ENCODE data around the gene ZC3H11A. TPM values are rescaled to one million over a fixed set of nuclear protein-coding genes. Genes with fewer than 3 reads are reported as not detected.

The ZC3H11A gene
- polyA plus RNA-seq, 1 of the 3 experiments (the other 2 are of a cell fraction): 38.0 TPM

- no peaks in the 10 kb centered on the region for H3K9me3 ChIP-seq
- CTCF ChIA-PET: no interaction called here
- no peak for DNase-seq
Observed at GRCh38 chr1:203778146-203778545, 17.3 kb upstream of the ZC3H11A start.

GRCh38 chr1:203778789-203779188 is 16.6 kb upstream of the ZC3H11A start:
- no peaks in the 10 kb centered on the region for H3K9me2 ChIP-seq
- no peaks in the 10 kb centered on the region for H3K79me2 ChIP-seq (ENCODE audit: insufficient read depth)
- 93% methylated on average over 4 of the region's 4 CpGs for WGBS (ENCODE audit: low lambda C conversion rate)
- no peak overlapping the region for H2AFZ ChIP-seq (ENCODE audit: low read depth)
- ChIA-PET CTCF (no interaction called here), POLR2A (no interaction called here)
- no peak overlapping the region for H3K27ac ChIP-seq (ENCODE audit: low read depth in 2 of 2, low read length in 1 of 2)
- TF ChIP-seq MAX (IDR thresholded peaks at IDR 0.05; ENCODE audit: low read depth): no peak
- no peak for TF ChIP-seq NFIC (IDR thresholded peaks at IDR 0.05; ENCODE audit: borderline replicate concordance)
- no peak for TF ChIP-seq JUND (IDR thresholded peaks at IDR 0.05)
- no peak for TF ChIP-seq REST (IDR thresholded peaks at IDR 0.05; ENCODE audit: low read depth, low read length)
- no peak for TF ChIP-seq PBX3 (IDR thresholded peaks at IDR 0.05)
- no peak for TF ChIP-seq POLR2AphosphoS5 (IDR thresholded peaks at IDR 0.05; ENCODE audit: low read depth, low read length)
- no peak for TF ChIP-seq SIN3A (IDR thresholded peaks at IDR 0.05; ENCODE audit: borderline replicate concordance, low read depth, low read length)
- H3F3A ChIP-seq (replicated peaks; ENCODE audit: insufficient read depth): no peaks in the 10 kb centered on the region
- H3K4me2 ChIP-seq: no peak overlapping the region
- no peaks in the 10 kb centered on the region for H3K27me3 ChIP-seq (ENCODE audit: insufficient read depth)
- no peak for DNase-seq
- no peaks in the 10 kb centered on the region for H3K9me3 ChIP-seq
- H3K4me3 ChIP-seq (ENCODE audit: low read depth in 2 of 2, low read length in 1 of 2): no peak overlapping the region
- H3K9ac ChIP-seq: no peak overlapping the region
- H3K4me1 ChIP-seq (ENCODE audit: control insufficient read depth in 1 of 2, insufficient read depth in 2 of 2, low read depth in 1 of 2, low read length in 1 of 2): peaks cover 0 to 3% of the 10 kb centered on the region in 2 experiments; a peak in 1 of 4 replicates
- no peaks in the 10 kb centered on the region for H4K20me1 ChIP-seq (ENCODE audit: insufficient read depth)
- H3K36me3 ChIP-seq (replicated peaks in 1 of 2; ENCODE audit: control insufficient read depth in 1 of 2, insufficient read depth in 2 of 2, low read length in 1 of 2): no peaks in the 10 kb centered on the region

More at GRCh38 chr1:203778146-203778545, 17.3 kb upstream of the ZC3H11A start:
- TF ChIP-seq CHD2 (IDR thresholded peaks at IDR 0.05; ENCODE audit: low read length, partially characterized antibody) (no peak), MAX (IDR thresholded peaks at IDR 0.05; ENCODE audit: low read depth) (no peak)
- 79% methylated on average over 3 of the region's 3 CpGs for WGBS (ENCODE audit: low lambda C conversion rate)
- Histone ChIP-seq H3K36me3 (replicated peaks in 1 of 2; ENCODE audit: control insufficient read depth in 1 of 2, insufficient read depth in 2 of 2, low read length in 1 of 2) (no peaks in the 10 kb centered on the region), H3K9ac (no peak overlapping the region), H2AFZ (ENCODE audit: low read depth) (no peak overlapping the region), H3K79me2 (ENCODE audit: insufficient read depth) (no peaks in the 10 kb centered on the region), H3K27ac (ENCODE audit: low read depth in 2 of 2, low read length in 1 of 2) (no peak overlapping the region), H3F3A (replicated peaks; ENCODE audit: insufficient read depth) (no peaks in the 10 kb centered on the region), H3K4me3 (ENCODE audit: low read depth in 2 of 2, low read length in 1 of 2) (no peak overlapping the region), H4K20me1 (ENCODE audit: insufficient read depth) (no peaks in the 10 kb centered on the region), H3K9me2 (no peaks in the 10 kb centered on the region), H3K4me2 (no peak overlapping the region), H3K27me3 (ENCODE audit: insufficient read depth) (no peaks in the 10 kb centered on the region), H3K4me1 (ENCODE audit: control insufficient read depth in 1 of 2, insufficient read depth in 2 of 2, low read depth in 1 of 2, low read length in 1 of 2) (peaks cover 0 to 3% of the 10 kb centered on the region in 2 experiments; a peak in 1 of 4 replicates)
- POLR2A ChIA-PET: no interaction called here

Measured in SK-N-SH (cell line).